NOMO-1 (cell line): ENCODE data around the gene ZNRF1.
"Not testable (repeated sequence)": the region's sequence is repeated elsewhere in the genome, so short reads cannot be mapped to it uniquely, and the experiment has no call there.

Experiments used
- DNase-seq, 2 experiments: peaks; one replicate each; lab custom pipeline; 2025; ENCODE audit not compliant: unreplicated experiment in 2 of 2; lab: John Stamatoyannopoulos, UW

ZNRF1 gene

GRCh38 chr16:75111514-75111940 is 112.7 kb downstream of the ZNRF1 start:
- no peak for DNase-seq

- DNase-seq: no peak
These were observed 113.3 kb downstream of the ZNRF1 start for GRCh38 chr16:75111961-75112733.

- DNase-seq: no peak
These were observed 114.1 kb downstream of the ZNRF1 start for GRCh38 chr16:75112734-75113491.

GRCh38 chr16:75113541-75114121 is 114.8 kb downstream of the ZNRF1 start:
- no peak for DNase-seq

- no peak for DNase-seq
These were observed 115.5 kb downstream of the ZNRF1 start for GRCh38 chr16:75114179-75114945.

- no peak for DNase-seq
These were observed 116.4 kb downstream of the ZNRF1 start for GRCh38 chr16:75114946-75115825.

GRCh38 chr16:75116081-75116910 is 117.5 kb downstream of the ZNRF1 start, which contains the start of gene LDHD:
TSS of gene LDHD (minus strand) at chr16:75116780. CDS start at chr16:75116720, 60 bp downstream.
- peak; percentile 84 to 89 for DNase-seq

- no peak for DNase-seq
These were observed 118.1 kb downstream of the ZNRF1 start for GRCh38 chr16:75116911-75117245.

GRCh38 chr16:75118943-75119539 is 120.2 kb downstream of the ZNRF1 start:
- DNase-seq: no peak

GRCh38 chr16:75120253-75120652 is 121.4 kb downstream of the ZNRF1 start:
- no peak for DNase-seq

GRCh38 chr16:75121949-75122568 is 123.2 kb downstream of the ZNRF1 start:
- no peak for DNase-seq

- DNase-seq: no peak
These were observed 123.8 kb downstream of the ZNRF1 start for GRCh38 chr16:75122609-75123008.

GRCh38 chr16:75127713-75128415 is 129.0 kb downstream of the ZNRF1 start:
- DNase-seq: no peak

GRCh38 chr16:75129421-75130149 is 130.8 kb downstream of the ZNRF1 start:
- not testable (repeated sequence) for DNase-seq

GRCh38 chr16:75130150-75130771 is 131.4 kb downstream of the ZNRF1 start:
- DNase-seq: no peak

GRCh38 chr16:75131081-75131480 is 132.3 kb downstream of the ZNRF1 start:
- no peak for DNase-seq

- DNase-seq: no peak
These were observed 139.4 kb downstream of the ZNRF1 start for GRCh38 chr16:75138233-75138632.
